ENCODE results near the gene BDH1. TPM values are rescaled to one million over a fixed set of nuclear protein-coding genes. Genes with fewer than 3 reads are reported as not detected.

Gene BDH1
- total and polyA plus RNA-seq, 2 of the 13 experiments (the other 11 are each of a cell fraction or from before 2014, with no cell fraction given), result 21.2 to 71.9 TPM

GRCh38 chr3:197590313-197590962 lies 34.7 kb upstream of the BDH1 start (continued):
- peak; percentile 100 for TF ChIP-seq PAXIP1 (CRISPR knock-in tag; conservative IDR thresholded peaks at IDR 0.05)
- 0 out of 2 replicates have a peak, but pooled peaks have one; percentile 49 for TF ChIP-seq ARID3A (IDR thresholded peaks at IDR 0.05; ENCODE audit: low read depth, low read length)
- no peak for TF ChIP-seq LCORL (IDR thresholded peaks at IDR 0.05)
- peak; percentile 96 for TF ChIP-seq LCORL (CRISPR knock-in tag; IDR thresholded peaks at IDR 0.05)
- TF ChIP-seq ZNF441 (CRISPR knock-in tag; IDR thresholded peaks at IDR 0.05; ENCODE audit: borderline replicate concordance), result peak; percentile 93
- no peak for TF ChIP-seq SRSF9 (IDR thresholded peaks at IDR 0.05; ENCODE audit: borderline replicate concordance, insufficient read depth, low read depth, low read length, poor library complexity, severe bottlenecking)
- TF ChIP-seq HCFC1 (IDR thresholded peaks at IDR 0.05; ENCODE audit: low read depth, low read length), result no peak
- 0 out of 2 replicates have a peak, but pooled peaks have one; percentile 4 for TF ChIP-seq ZNF629 (CRISPR knock-in tag; conservative IDR thresholded peaks at IDR 0.05)
- TF ChIP-seq E2F5 (CRISPR knock-in tag; conservative IDR thresholded peaks at IDR 0.05), result no peak
- TF ChIP-seq MXD1 (CRISPR knock-in tag; IDR thresholded peaks at IDR 0.05), result no peak
- no peak for TF ChIP-seq ZFP82 (CRISPR knock-in tag; IDR thresholded peaks at IDR 0.05; ENCODE audit: borderline replicate concordance)
- TF ChIP-seq STAG1 (CRISPR knock-in tag; IDR thresholded peaks at IDR 0.05), result peak; percentile 20; the same call in 1 of the 2 replicates
- TF ChIP-seq ZBTB20 (CRISPR knock-in tag; IDR thresholded peaks at IDR 0.05; ENCODE audit: borderline replicate concordance, low read depth), result peak; percentile 85; the same call in 1 of the 2 replicates
- no peak for TF ChIP-seq ZNF546 (CRISPR knock-in tag; conservative IDR thresholded peaks at IDR 0.05)
- no peak for TF ChIP-seq ZFP36 (IDR thresholded peaks at IDR 0.05; ENCODE audit: borderline replicate concordance, low read depth, low read length, partially characterized antibody)
- peak; percentile 80; the same call in 1 of the 3 replicates for TF ChIP-seq MXI1 (IDR thresholded peaks at IDR 0.05; ENCODE audit: borderline replicate concordance, low read depth, low read length)
- peak; percentile 91; the same call in 1 of the 2 replicates for TF ChIP-seq MYC (CRISPR knock-in tag; IDR thresholded peaks at IDR 0.05; ENCODE audit: borderline replicate concordance)
- TF ChIP-seq HDAC1 (CRISPR knock-in tag; IDR thresholded peaks at IDR 0.05), result peak; percentile 69
- no peak for TF ChIP-seq SIN3A (IDR thresholded peaks at IDR 0.05; ENCODE audit: borderline replicate concordance, low read depth, low read length)
- TF ChIP-seq TBX3 (IDR thresholded peaks at IDR 0.05; ENCODE audit: borderline replicate concordance), result peak; percentile 59; the same call in 1 of the 2 replicates
- peak; percentile 21; the same call in 1 of the 2 replicates for TF ChIP-seq MAZ (IDR thresholded peaks at IDR 0.05; ENCODE audit: borderline replicate concordance, low read depth, low read length)
- TF ChIP-seq MAZ (CRISPR knock-in tag; IDR thresholded peaks at IDR 0.05; ENCODE audit: low read depth), result no peak; the same call in 1 of the 2 replicates
- TF ChIP-seq SP140L (CRISPR knock-in tag; IDR thresholded peaks at IDR 0.05; ENCODE audit: borderline replicate concordance), result no peak
- no peak for TF ChIP-seq MAFK (conservative IDR thresholded peaks at IDR 0.05 in 1 of 2, IDR thresholded peaks at IDR 0.05 in 1 of 2; ENCODE audit: low read length in 2 of 2)
